ENCODE measurements around the gene DRG2.

DNA sequence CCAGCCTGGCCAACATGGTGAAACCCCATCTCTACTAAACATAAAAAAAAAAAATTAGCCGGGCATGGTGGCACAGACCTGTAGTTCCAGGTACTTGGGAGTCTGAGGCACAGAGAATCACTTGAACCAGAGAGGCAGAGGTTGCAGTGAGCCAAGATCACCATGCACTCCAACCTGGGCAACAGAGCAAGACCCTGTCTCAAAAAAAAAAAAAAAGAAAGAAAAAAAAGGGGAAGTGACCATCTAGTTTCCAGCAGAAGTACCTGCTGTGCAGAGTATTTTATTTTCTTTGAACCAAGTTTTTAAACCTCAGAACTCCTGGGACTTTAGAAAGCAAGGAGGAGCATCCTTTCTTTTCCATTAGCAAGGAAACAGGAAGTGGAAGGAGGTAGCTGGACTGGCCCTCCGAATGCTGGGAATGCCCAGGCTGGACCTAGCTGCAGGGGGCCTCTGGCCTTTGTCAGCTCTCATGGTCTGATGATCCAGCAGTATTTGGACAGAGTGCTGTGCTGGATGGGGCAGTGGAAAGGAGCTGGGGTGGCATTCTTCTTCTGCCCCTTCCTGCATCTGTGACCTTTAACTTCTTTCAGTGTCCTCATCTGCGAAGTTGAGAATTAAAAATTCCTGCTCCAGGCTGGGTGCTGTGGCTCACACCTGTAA is 41.9 kb upstream of the DRG2 start:
- TF ChIP-seq, protein P1, sequence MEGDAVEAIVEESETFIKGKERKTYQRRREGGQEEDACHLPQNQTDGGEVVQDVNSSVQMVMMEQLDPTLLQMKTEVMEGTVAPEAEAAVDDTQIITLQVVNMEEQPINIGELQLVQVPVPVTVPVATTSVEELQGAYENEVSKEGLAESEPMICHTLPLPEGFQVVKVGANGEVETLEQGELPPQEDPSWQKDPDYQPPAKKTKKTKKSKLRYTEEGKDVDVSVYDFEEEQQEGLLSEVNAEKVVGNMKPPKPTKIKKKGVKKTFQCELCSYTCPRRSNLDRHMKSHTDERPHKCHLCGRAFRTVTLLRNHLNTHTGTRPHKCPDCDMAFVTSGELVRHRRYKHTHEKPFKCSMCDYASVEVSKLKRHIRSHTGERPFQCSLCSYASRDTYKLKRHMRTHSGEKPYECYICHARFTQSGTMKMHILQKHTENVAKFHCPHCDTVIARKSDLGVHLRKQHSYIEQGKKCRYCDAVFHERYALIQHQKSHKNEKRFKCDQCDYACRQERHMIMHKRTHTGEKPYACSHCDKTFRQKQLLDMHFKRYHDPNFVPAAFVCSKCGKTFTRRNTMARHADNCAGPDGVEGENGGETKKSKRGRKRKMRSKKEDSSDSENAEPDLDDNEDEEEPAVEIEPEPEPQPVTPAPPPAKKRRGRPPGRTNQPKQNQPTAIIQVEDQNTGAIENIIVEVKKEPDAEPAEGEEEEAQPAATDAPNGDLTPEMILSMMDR (IDR thresholded peaks at IDR 0.05) = no peak
- TF ChIP-seq POLR2A (IDR thresholded peaks at IDR 0.05) = no peak
